Progenitor cell of endocrine pancreas (in vitro differentiated cells): ENCODE data around the gene ACBD3. TPM values are rescaled to one million over a fixed set of nuclear protein-coding genes. Genes with fewer than 3 reads are reported as not detected.

Source experiments
- DNase-seq: peaks from one replicate; pipeline ENCODE4 v3.0.0; 2021; ENCODE audit warnings: low spot score; ENCODE audit not compliant: unreplicated experiment
- H3K27ac Mint-ChIP-seq: 2 replicates; pipeline ENCODE4 v1.8.0; 2021; ENCODE audit warnings: mild to moderate bottlenecking, moderate library complexity, mixed read lengths
- H3K27me3 Mint-ChIP-seq: 2 replicates; pipeline ENCODE4 v1.8.0; 2021; ENCODE audit warnings: mixed read lengths
- H3K36me3 Mint-ChIP-seq: 2 replicates; pipeline ENCODE4 v1.8.0; 2022; ENCODE audit warnings: mixed read lengths; ENCODE audit not compliant: insufficient read depth
- H3K4me1 Mint-ChIP-seq: 2 replicates; pipeline ENCODE4 v1.8.0; 2021; ENCODE audit warnings: low read depth, mixed read lengths
- H3K4me3 Mint-ChIP-seq: 2 replicates; pipeline ENCODE4 v1.8.0; 2021; ENCODE audit warnings: low read depth, mild to moderate bottlenecking, moderate library complexity, mixed read lengths
- H3K9me3 Mint-ChIP-seq: 2 replicates; pipeline ENCODE4 v1.8.0; 2021; ENCODE audit warnings: low read depth, mixed read lengths
- CTCF ChIP-seq: fragments of 200-600 bp; sonication (generic); IDR thresholded peaks from one replicate; pipeline ENCODE4 v1.5.0; 2021; ENCODE audit warnings: antibody characterized with exemption, mild to moderate bottlenecking; ENCODE audit not compliant: unreplicated experiment
- total RNA-seq: library from RNA; stranded (reverse); gene quantifications from 2 replicates; pipeline ENCODE4 v1.2.1, GENCODE V29; 2021

ACBD3 gene
- total RNA-seq, 1 donor from 2014 or later = 29.3 TPM

DNA sequence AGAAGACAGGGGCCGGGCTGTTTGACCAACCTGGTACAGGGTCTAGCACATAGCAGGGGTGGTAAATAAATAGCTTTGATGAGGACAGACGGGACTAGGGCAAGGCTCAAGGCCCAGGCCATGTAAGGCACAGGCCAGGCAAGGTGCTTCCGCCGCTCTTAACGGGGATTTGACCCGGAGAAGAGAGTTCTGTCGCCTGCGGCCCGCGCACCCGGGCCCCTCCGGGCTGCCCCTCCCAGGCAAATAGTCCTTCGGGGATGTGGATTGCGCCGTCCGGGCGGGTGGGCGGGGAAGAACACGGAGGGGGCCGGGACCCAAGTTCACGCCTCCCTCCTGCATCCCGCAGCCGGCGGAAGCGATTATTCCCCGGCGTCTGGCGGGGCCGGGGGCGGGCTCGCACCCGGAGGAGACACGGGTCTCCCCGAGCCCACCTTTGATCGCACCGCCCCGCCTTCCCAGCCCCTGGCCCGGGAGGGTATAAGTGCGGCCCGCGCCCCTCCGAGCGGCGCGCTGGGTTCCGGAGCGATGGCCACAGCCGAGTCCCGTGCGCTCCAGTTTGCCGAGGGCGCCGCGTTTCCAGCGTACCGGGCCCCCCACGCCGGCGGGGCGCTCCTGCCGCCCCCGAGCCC is 36.7 kb upstream of the ACBD3 start, which contains the start of gene MIXL1:
Gene MIXL1, plus strand, starts transcription at position 508 of the 629 bp plus-strand sequence. Its CDS starts 18 bp downstream, at position 526.
- peaks cover 5% of the 10 kb centered on the region for H3K36me3 Mint-ChIP-seq
- H3K27ac Mint-ChIP-seq = peak within 1 kb of the TSS; percentile 37
- peak; percentile 32 for DNase-seq
- no peak for TF ChIP-seq CTCF
- H3K27me3 Mint-ChIP-seq = peaks cover 53% of the 10 kb centered on the region
- peaks cover 3% of the 10 kb centered on the region for H3K4me1 Mint-ChIP-seq
- peak within 1 kb of the TSS; percentile 83 for H3K4me3 Mint-ChIP-seq
- no peaks in the 10 kb centered on the region for H3K9me3 Mint-ChIP-seq

GRCh38 chr1:226222686-226223085 is 36.1 kb upstream of the ACBD3 start:
- Mint-ChIP-seq H3K4me1 (peaks cover 3% of the 10 kb centered on the region), H3K9me3 (no peaks in the 10 kb centered on the region), H3K4me3 (peak overlapping the region; percentile 7), H3K36me3 (peaks cover 5% of the 10 kb centered on the region), H3K27me3 (peaks cover 53% of the 10 kb centered on the region), H3K27ac (no peak overlapping the region)
- TF ChIP-seq CTCF = no peak
- no peak for DNase-seq

DNA sequence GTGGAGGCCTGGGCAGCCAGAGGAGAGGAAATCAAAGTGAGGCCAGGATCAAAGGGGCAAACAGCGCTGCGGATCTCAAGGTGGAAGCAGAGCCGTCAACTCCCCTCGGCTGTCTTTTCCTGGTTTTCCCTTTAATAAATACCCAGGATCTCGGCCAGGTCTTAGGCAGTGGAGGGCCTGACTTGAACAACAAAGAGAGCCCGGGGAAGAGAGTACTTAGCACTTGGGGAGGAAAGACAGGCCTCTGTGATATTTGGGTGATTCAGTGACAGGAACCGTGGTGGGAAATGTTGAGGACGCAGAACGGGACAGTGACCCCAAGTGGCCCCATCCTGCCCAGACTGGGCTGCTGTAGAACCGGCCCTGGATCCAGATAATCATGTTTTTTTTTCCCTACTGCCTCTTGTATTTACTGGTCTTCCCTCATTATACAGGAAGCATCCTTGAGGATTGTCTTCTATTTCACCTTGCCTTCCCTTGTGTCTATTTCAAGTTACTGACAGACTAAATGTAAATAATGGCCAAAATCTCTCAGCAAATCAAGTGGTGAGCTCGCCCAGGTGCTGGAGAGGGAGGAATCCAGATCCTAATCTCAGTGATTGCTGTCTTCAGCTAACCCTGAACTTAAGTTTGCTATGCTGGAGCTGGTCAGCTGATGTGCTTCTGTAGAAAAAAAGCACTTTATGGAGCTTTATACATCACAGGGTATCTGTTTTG is 34.1 kb upstream of the ACBD3 start:
- Mint-ChIP-seq H3K36me3 (peaks cover 1% of the 10 kb centered on the region), H3K27ac (no peak overlapping the region), H3K4me3 (no peak overlapping the region)

DNA sequence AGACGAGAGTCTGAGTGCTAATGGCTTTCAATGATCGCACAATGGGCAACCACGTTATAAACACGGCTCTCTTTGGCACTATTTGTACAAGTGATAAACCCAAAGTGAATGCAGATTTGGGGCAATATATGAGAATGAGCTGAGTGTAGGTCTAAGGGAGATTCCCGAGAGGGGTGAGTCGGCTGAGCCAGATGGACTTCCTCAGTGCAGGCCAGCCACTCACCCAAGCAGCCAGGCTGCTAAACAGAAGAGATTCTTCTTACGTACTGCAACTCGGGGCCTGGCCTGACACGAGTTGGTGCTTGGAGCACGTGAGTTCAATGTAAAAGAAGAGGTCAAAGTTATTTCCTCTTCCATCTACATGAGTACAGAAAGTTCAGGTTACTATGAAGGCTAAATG is 30.7 kb upstream of the ACBD3 start:
- no peak overlapping the region for H3K4me3 Mint-ChIP-seq
- H3K4me1 Mint-ChIP-seq = peaks cover 1% of the 10 kb centered on the region
- H3K9me3 Mint-ChIP-seq = no peaks in the 10 kb centered on the region
- TF ChIP-seq CTCF = no peak
- H3K27ac Mint-ChIP-seq = no peak overlapping the region
- DNase-seq = no peak
- H3K36me3 Mint-ChIP-seq = no peaks in the 10 kb centered on the region
- peaks cover 29% of the 10 kb centered on the region for H3K27me3 Mint-ChIP-seq

More for the DNA sequence above, 34.1 kb upstream of the ACBD3 start:
- H3K9me3 Mint-ChIP-seq = no peaks in the 10 kb centered on the region
- peaks cover 49% of the 10 kb centered on the region for H3K27me3 Mint-ChIP-seq
- no peak for TF ChIP-seq CTCF
- H3K4me1 Mint-ChIP-seq = peaks cover 3% of the 10 kb centered on the region
- DNase-seq = no peak

- no peak overlapping the region for H3K4me3 Mint-ChIP-seq
- DNase-seq = no peak
- H3K4me1 Mint-ChIP-seq = peaks cover 1% of the 10 kb centered on the region
- H3K27ac Mint-ChIP-seq = no peak overlapping the region
- no peaks in the 10 kb centered on the region for H3K9me3 Mint-ChIP-seq
- peaks cover 28% of the 10 kb centered on the region for H3K27me3 Mint-ChIP-seq
- no peaks in the 10 kb centered on the region for H3K36me3 Mint-ChIP-seq
- no peak for TF ChIP-seq CTCF
Measured at GRCh38 chr1:226216056-226216455, 29.5 kb upstream of the ACBD3 start.
